ENCODE results near the gene NT5C1A. TPM values are rescaled to one million over a fixed set of nuclear protein-coding genes. Genes with fewer than 3 reads are reported as not detected.
A peak's percentile ranks its signal among the peaks of the same experiment; 100 is the strongest.

Gene NT5C1A
- total RNA-seq (10 to 100 TPM; 18.2 to 44.8 (median 41.3) TPM), polyA plus RNA-seq (5.7 TPM)
- long read RNA-seq, donor 1, transcript NT5C1A-201 (6 exons, 1,107 nt), result major isoform, 26 of 36 reads
- long read RNA-seq, donor 1, partial matches to known transcripts, result 1 of 36 reads
- long read RNA-seq, donor 1, other reads (novel, unspliced or antisense), result 9 of 36 reads
- long read RNA-seq, donor 2, transcript NT5C1A-201 (6 exons, 1,107 nt), result major isoform, 12 of 16 reads
- long read RNA-seq, donor 2, partial matches to known transcripts, result 2 of 16 reads
- long read RNA-seq, donor 2, other reads (novel, unspliced or antisense), result 2 of 16 reads
- long read RNA-seq, donor 3, transcript NT5C1A-201 (6 exons, 1,107 nt), result major isoform, 25 of 39 reads
- long read RNA-seq, donor 3, partial matches to known transcripts, result 2 of 39 reads
- long read RNA-seq, donor 3, other reads (novel, unspliced or antisense), result 12 of 39 reads
- long read RNA-seq, donor 4, transcript NT5C1A-201 (6 exons, 1,107 nt), result major isoform, 11 of 14 reads
- long read RNA-seq, donor 4, partial matches to known transcripts, result 2 of 14 reads
- long read RNA-seq, donor 4, other reads (novel, unspliced or antisense), result 1 of 14 reads

DNA sequence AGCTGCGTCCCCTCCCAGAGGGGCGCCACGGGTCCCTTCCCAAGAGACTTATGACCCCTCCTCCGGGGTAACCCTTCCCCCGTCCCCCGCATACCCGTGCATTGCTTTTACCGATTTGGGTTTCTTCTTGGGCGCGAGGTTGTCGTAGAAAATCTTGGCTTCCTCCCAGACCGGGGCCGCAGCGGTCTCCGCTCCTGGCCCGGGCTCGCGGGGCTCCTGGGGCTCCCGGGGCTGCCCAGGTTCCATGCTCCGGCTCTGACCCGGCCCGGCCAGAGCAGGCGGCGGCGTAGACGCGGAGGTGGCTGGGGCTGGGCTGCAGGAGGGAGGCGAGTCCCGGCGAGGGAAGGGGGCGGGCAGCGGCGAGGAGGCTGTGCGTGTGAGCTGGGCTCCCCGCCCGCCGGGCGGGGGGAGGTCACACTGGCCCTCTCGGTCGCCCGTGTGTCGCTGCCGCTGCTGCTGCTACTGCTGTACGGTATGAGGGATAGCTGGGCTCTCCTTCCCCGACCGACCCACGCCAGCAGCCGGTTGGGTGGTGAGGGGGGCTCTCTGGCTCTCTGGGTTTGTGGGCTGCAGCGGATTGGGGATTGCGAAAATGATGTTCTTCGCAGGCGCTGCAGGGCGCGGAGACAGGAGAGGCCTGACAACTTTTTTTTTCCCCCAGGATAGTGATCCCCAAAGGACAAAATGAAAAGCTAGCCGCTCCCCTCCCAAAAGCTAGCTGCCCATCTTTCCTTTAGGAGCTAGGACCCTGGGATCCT, at the start of gene NT5C1A:
Gene NT5C1A, minus strand, starts transcription at position 315 of the 758 bp plus-strand sequence. Its CDS starts 69 bp downstream, at position 246.
- intact Hi-C loops (cut with DNase I), result no loop called here
- 2% methylated on average over 55 of the region's 55 CpGs for WGBS
- peak within 1 kb of the TSS; percentile 66 for H3K4me3 ChIP-seq (ENCODE audit: low read length)
- peak; percentile 42 to 89 (median 85) for DNase-seq
- no peaks in the 10 kb centered on the region for H3K27me3 ChIP-seq (ENCODE audit: control insufficient read depth, insufficient read depth)
- peak; percentile 75 to 87 for ATAC-seq
- peaks cover 2% of the 10 kb centered on the region for H3K4me1 ChIP-seq (ENCODE audit: control insufficient read depth, insufficient read depth, low read length)
- peak within 1 kb of the TSS; percentile 75 for H3K27ac ChIP-seq (ENCODE audit: low read length)
- no peaks in the 10 kb centered on the region for H3K9me3 ChIP-seq (ENCODE audit: control insufficient read depth, low read length)

DNA sequence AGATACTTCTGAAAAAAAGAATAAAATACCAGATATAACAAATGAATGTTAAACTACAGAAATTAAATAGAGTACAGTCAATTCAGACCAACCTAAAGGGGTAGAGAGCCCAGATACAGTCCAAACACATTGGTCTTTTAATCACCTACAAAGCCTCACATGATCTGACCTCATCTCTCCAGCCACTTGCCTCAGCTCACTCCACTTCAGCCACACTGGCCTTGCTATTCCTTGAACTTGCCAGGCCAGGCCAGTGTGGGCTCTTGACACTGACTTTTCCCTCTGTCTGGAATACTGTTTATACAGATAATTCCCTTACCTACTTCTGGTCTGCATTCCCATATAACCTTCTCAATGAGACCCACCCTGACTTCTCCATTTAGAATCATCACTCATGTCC, 49.8 kb upstream of the NT5C1A start:
- H3K27ac ChIP-seq (ENCODE audit: low read length), result no peak overlapping the region
- H3K4me3 ChIP-seq (ENCODE audit: low read length), result no peak overlapping the region
- H3K9me3 ChIP-seq (ENCODE audit: control insufficient read depth, low read length), result no peaks in the 10 kb centered on the region
- no peaks in the 10 kb centered on the region for H3K4me1 ChIP-seq (ENCODE audit: control insufficient read depth, insufficient read depth, low read length)
- H3K27me3 ChIP-seq (ENCODE audit: control insufficient read depth, insufficient read depth), result no peaks in the 10 kb centered on the region
- ATAC-seq (no peak), DNase-seq (no peak)
- intact Hi-C loops (cut with DNase I), result loop anchor here in 2 of 4 donors (5.0 kb wide), 1 partner anchor 114 kb away; no protein-coding TSS in a partner anchor

DNA sequence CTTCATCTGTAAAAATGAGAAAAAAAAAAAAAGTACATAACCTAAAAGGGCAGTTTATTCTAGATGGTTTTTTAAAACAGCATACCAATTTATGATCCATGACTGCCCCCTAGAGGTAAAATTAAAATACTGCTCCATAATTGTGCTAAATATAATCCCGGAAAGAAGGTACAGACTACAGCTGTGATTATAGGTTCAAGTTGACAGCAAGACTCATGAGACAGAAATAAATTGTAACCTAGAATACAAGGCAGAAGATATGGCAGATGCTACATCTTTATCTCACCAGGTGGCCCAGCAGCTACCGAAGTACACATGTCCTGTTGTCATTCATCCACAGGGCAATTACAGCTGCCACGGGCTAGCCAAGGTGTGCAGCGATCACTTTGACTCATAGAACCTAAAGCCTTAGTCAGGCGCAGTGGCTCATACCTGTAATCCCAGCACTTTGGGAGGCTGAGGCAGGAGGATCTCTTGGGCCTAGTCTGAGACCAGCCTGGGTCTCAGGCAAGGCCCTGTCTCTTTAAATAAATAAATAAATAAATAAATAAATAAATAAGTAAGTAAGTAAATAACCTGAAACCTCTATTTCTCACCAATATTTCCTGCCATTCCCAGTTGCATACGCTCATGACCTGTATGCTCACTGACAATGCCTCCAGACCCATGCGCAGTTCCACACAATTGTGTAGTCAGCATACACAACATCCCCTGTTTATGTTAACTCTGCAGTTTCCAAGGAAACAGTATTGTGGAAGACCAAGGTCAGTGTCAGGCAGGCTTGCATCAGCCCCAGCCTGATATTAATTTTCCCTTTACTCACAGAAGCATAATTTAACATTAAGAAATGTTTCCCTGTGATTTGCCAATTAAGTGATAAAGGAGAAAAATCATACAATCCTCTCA, 48.4 kb upstream of the NT5C1A start:
- Histone ChIP-seq H3K27me3 (ENCODE audit: control insufficient read depth, insufficient read depth) (no peaks in the 10 kb centered on the region), H3K4me3 (ENCODE audit: low read length) (no peak overlapping the region), H3K4me1 (ENCODE audit: control insufficient read depth, insufficient read depth, low read length) (no peaks in the 10 kb centered on the region), H3K9me3 (ENCODE audit: control insufficient read depth, low read length) (no peaks in the 10 kb centered on the region), H3K27ac (ENCODE audit: low read length) (no peak overlapping the region)
- ATAC-seq, result peak; percentile 51 to 58
- 41% methylated on average over 7 of the region's 7 CpGs for WGBS
- DNase-seq, result no peak
- intact Hi-C loops (cut with DNase I), result loop anchor here in 2 of 4 donors (5.0 kb wide), 1 partner anchor 113 kb away; no protein-coding TSS in a partner anchor

DNA sequence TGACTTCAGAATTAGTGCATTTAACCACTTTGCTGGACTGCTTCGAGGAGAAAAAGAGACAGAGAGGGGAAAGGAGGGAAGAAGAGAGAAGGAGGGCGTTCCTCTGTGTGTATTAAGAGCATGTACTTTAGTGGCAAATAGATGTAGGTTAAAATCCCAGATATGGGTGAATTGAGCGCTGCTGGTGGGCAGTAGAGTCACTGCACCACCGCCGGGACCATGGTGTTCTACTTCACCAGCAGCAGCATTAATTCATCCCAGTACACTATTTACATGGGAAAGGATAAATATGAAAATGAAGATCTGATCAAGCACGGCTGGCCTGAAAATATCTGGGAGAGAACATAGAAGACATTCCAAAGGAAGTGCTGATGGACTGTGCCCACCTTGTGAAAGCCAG, 45.9 kb upstream of the NT5C1A start:
- intact Hi-C loops (cut with DNase I), result loop anchor here in 2 of 4 donors (10.0 kb wide), 2 partner anchors 53 to 103 kb away; no protein-coding TSS in a partner anchor
- no peak overlapping the region for H3K27ac ChIP-seq (ENCODE audit: low read length)
- no peaks in the 10 kb centered on the region for H3K4me1 ChIP-seq (ENCODE audit: control insufficient read depth, insufficient read depth, low read length)
- no peaks in the 10 kb centered on the region for H3K9me3 ChIP-seq (ENCODE audit: control insufficient read depth, low read length)
- WGBS, result 47% methylated on average over 6 of the region's 6 CpGs
- no peak for ATAC-seq
- H3K4me3 ChIP-seq (ENCODE audit: low read length), result no peak overlapping the region
- no peaks in the 10 kb centered on the region for H3K27me3 ChIP-seq (ENCODE audit: control insufficient read depth, insufficient read depth)
- no peak for DNase-seq

DNA sequence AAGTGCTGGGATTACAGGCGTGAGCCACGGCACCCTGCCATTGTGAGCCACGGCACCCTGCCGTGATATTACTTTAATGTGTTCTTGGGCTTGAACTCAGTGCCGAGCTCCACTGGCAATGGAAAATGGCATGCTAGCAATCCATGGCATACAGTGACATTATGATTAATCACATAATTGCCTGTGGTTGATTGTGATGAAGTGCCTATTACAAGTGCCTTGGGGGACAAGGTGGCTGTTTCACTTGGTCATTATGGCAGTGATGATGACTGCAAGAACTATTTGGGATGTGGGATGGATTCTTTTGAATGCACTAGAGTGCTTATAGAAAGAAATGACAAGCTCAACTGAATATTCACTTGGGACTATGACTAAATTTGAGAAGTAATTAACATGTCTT, 41.6 kb upstream of the NT5C1A start:
- intact Hi-C loops (cut with DNase I), result loop anchor here in 3 of 4 donors (5.0 to 10.0 kb wide), 3 partner anchors 49 to 111 kb away; no protein-coding TSS in a partner anchor
- ATAC-seq, result no peak
- Histone ChIP-seq H3K4me3 (ENCODE audit: low read length) (no peak overlapping the region), H3K27me3 (ENCODE audit: control insufficient read depth, insufficient read depth) (no peaks in the 10 kb centered on the region), H3K4me1 (ENCODE audit: control insufficient read depth, insufficient read depth, low read length) (no peaks in the 10 kb centered on the region), H3K9me3 (ENCODE audit: control insufficient read depth, low read length) (no peaks in the 10 kb centered on the region), H3K27ac (ENCODE audit: low read length) (no peak overlapping the region)
- no peak for DNase-seq
- WGBS, result 94% methylated on average over 5 of the region's 5 CpGs

DNA sequence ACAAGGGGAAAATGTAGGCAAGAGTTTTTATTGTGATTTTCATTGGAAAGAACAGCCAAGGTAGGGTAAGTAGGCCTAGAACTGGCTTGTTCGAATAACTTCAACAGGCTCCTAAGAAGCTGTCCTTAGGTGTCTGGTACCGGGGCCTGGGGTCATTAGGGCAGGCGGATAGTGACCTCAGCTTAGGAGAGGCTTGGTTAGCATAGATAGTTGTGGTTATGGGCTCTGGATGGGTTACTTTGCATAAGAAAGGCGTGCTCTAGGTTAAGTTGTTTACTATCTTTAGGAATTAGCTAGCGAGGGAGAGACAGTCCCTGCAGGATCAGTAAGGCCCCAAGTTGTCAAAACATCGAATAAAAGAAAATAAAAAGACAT, 40.0 kb upstream of the NT5C1A start:
- 79% methylated on average over 6 of the region's 6 CpGs for WGBS
- intact Hi-C loops (cut with DNase I), result loop anchor here in 3 of 4 donors (5.0 to 10.0 kb wide), 3 partner anchors 47 to 110 kb away; no protein-coding TSS in a partner anchor

DNA sequence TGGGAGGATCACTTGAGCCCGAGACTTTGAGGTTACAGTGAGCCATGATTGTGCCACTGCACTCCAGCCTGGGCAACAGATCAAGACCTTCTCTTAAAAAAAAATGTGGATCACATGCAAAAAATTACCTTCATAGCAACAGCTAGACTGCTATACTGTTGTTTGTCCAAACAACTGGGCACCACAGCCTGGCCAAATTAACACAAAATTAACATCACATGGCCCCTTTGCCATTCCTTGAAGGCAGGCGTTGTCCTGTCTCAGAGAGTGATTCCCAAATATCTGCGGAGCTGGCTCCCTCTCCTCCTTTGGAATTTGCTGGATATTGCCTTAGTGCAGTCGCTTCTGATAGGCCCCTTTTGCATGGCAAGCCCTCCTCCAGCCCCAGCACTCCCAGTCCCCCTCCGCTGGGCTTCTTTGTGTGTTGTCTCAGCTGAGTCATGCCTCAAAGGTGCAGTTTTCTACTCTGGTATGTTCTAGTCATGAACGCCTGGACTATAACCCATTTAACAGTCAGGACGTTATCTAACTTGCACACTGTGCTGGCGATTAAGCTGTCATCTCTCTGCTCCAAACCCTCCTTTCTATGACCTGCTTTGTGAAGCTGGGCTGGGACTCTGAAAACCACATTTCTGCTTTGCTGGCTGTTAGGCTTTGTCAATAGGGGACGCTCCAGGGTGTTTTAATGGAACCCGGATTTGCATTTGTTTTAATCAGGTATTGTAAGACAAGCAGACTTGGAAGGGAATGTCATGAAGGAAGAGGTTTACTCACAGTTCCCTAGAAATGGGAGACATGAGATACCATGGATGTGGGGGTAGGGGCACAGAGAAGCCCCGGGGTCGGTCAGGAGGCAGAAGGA, 39.4 kb upstream of the NT5C1A start:
- Histone ChIP-seq H3K9me3 (ENCODE audit: control insufficient read depth, low read length) (no peaks in the 10 kb centered on the region), H3K4me3 (ENCODE audit: low read length) (no peak overlapping the region), H3K4me1 (ENCODE audit: control insufficient read depth, insufficient read depth, low read length) (no peaks in the 10 kb centered on the region), H3K27me3 (ENCODE audit: control insufficient read depth, insufficient read depth) (no peaks in the 10 kb centered on the region), H3K27ac (ENCODE audit: low read length) (no peak overlapping the region)
- WGBS, result 49% methylated on average over 12 of the region's 12 CpGs
- ATAC-seq (peak in 1 of 2 donors; percentile 73), DNase-seq (no peak)
- intact Hi-C loops (cut with DNase I), result loop anchor here in 3 of 4 donors (5.0 to 10.0 kb wide), 3 partner anchors 47 to 109 kb away; no protein-coding TSS in a partner anchor

More for the DNA sequence above, 40.0 kb upstream of the NT5C1A start:
- H3K4me1 ChIP-seq (ENCODE audit: control insufficient read depth, insufficient read depth, low read length), result no peaks in the 10 kb centered on the region
- no peaks in the 10 kb centered on the region for H3K9me3 ChIP-seq (ENCODE audit: control insufficient read depth, low read length)
- H3K27ac ChIP-seq (ENCODE audit: low read length), result no peak overlapping the region
- no peak for DNase-seq
- ATAC-seq, result no peak
- no peak overlapping the region for H3K4me3 ChIP-seq (ENCODE audit: low read length)
- H3K27me3 ChIP-seq (ENCODE audit: control insufficient read depth, insufficient read depth), result no peaks in the 10 kb centered on the region

DNA sequence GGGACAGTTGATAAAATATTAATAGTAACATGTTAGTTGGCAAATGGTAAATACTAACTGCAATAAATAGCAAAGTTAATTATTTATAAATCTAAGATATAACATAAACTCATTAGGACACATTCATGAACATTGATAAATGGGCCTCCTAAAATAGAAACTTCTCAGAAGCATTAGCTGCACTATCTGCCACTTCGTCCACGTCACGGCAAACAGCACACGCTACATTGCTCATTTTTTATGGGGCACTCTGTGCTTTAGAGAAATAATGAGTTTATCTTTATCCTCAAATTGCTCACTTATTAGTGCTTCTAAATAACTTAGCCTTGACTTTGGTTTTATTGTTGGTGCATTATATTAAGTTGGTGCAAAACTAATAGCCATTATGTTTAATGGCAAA, 35.6 kb upstream of the NT5C1A start:
- Histone ChIP-seq H3K4me1 (ENCODE audit: control insufficient read depth, insufficient read depth, low read length) (no peaks in the 10 kb centered on the region), H3K4me3 (ENCODE audit: low read length) (no peak overlapping the region), H3K27me3 (ENCODE audit: control insufficient read depth, insufficient read depth) (no peaks in the 10 kb centered on the region), H3K27ac (ENCODE audit: low read length) (no peak overlapping the region), H3K9me3 (ENCODE audit: control insufficient read depth, low read length) (no peaks in the 10 kb centered on the region)
- ATAC-seq (no peak), DNase-seq (no peak)
- intact Hi-C loops (cut with DNase I), result no loop called here
- WGBS, result 68% methylated on average over 4 of the region's 4 CpGs

DNA sequence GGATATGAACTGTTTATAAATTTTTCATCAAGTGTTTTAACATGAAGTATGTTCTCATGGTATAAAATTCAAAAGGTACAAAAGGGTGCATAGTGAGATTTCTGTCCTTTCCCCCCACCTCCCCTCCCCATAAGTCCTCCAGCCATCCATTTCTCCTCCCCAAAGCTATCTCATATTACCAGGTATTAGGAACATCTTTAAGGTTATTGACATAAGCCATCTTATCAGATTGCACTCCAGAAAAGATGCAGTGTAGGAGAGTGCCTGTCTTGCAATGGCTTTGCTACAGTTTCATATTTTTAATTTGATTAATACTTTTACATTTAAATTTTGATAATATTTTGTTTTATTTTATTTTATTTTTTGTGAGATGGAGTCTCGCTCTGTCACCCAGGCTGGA, 32.9 kb upstream of the NT5C1A start:
- Histone ChIP-seq H3K4me1 (ENCODE audit: control insufficient read depth, insufficient read depth, low read length) (peaks cover 12% of the 10 kb centered on the region), H3K9me3 (ENCODE audit: control insufficient read depth, low read length) (no peaks in the 10 kb centered on the region), H3K27me3 (ENCODE audit: control insufficient read depth, insufficient read depth) (no peaks in the 10 kb centered on the region), H3K27ac (ENCODE audit: low read length) (no peak overlapping the region), H3K4me3 (ENCODE audit: low read length) (no peak overlapping the region)
- ATAC-seq, result no peak
- 98% methylated on average over 1 of the region's 1 CpG for WGBS
- DNase-seq, result no peak
- intact Hi-C loops (cut with DNase I), result no loop called here
